HL-60 (cell line): ENCODE measurements around the gene MAD1L1.

Experiments used
- DNase-seq, 2 experiments: peaks; one replicate each; pipeline ENCODE4 v3.0.0-alpha.2; 2010 to 2020; ENCODE audit warnings: low read depth in 1 of 2, low spot score in 1 of 2
- H3K27ac ChIP-seq: fragments of 250-450 bp; sonication (Bioruptor Pico); replicated peaks from 2 replicates; pipeline ENCODE4 v1.5.1; 2020; ENCODE audit warnings: mild to moderate bottlenecking, moderate library complexity
- H3K27me3 ChIP-seq: fragments of 250-450 bp; sonication (Bioruptor Pico); 2 replicates; pipeline ENCODE4 v1.5.1; 2021; ENCODE audit warnings: mild to moderate bottlenecking, moderate library complexity; ENCODE audit not compliant: insufficient read depth, poor library complexity, severe bottlenecking
- H3K4me3 ChIP-seq: replicated peaks from 2 replicates; pipeline ENCODE4 v1.5.1; 2011; ENCODE audit warnings: mild to moderate bottlenecking, control low read depth, low read length; ENCODE audit not compliant: insufficient read depth
- CTCF ChIP-seq: IDR thresholded peaks from one replicate; pipeline ENCODE4 v1.5.1; 2011; ENCODE audit warnings: low read length, control low read depth, inconsistent platforms; ENCODE audit not compliant: insufficient read depth
- GABPA ChIP-seq: IDR thresholded peaks from 2 replicates; pipeline ENCODE4 v1.6.1; 2012; ENCODE audit warnings: low read depth
- POLR2AphosphoS5 ChIP-seq: IDR thresholded peaks from 2 replicates; pipeline ENCODE4 v1.6.1; 2012; ENCODE audit warnings: low read depth
- REST ChIP-seq: IDR thresholded peaks from 2 replicates; pipeline ENCODE4 v1.6.1; 2012; ENCODE audit warnings: low read depth; ENCODE audit not compliant: insufficient replicate concordance
- SPI1 ChIP-seq: IDR thresholded peaks from 2 replicates; pipeline ENCODE4 v1.6.1; 2012; ENCODE audit warnings: low read depth, mild to moderate bottlenecking, borderline replicate concordance

The MAD1L1 gene

GRCh38 chr7:1866601-1867000, 366.1 kb downstream of the MAD1L1 start:
- DNase-seq = no peak
- TF ChIP-seq GABPA = no peak
- no peak for TF ChIP-seq CTCF
- no peak overlapping the region for H3K4me3 ChIP-seq
- no peak overlapping the region for H3K27ac ChIP-seq
- no peaks in the 10 kb centered on the region for H3K27me3 ChIP-seq

GRCh38 chr7:1865571-1866255, 367.0 kb downstream of the MAD1L1 start:
- Histone ChIP-seq H3K27me3 (no peaks in the 10 kb centered on the region), H3K4me3 (no peak overlapping the region), H3K27ac (no peak overlapping the region)
- no peak for DNase-seq
- TF ChIP-seq REST (no peak), POLR2AphosphoS5 (no peak), GABPA (no peak), CTCF (no peak), SPI1 (no peak)

- Histone ChIP-seq H3K27ac (no peak overlapping the region), H3K4me3 (no peak overlapping the region), H3K27me3 (no peaks in the 10 kb centered on the region)
- TF ChIP-seq REST (no peak), GABPA (no peak), CTCF (no peak), POLR2AphosphoS5 (no peak), SPI1 (no peak)
- no peak for DNase-seq
Observed at GRCh38 chr7:1865000-1865555, 367.7 kb downstream of the MAD1L1 start.
